Activated T-cell treated with anti-CD3 and anti-CD28 coated beads, Interleukin-2, amount 50 U/mL, for 24 hours (primary cell): ENCODE data around the gene MYL7.
"Not testable (repeated sequence)": the region's sequence is repeated elsewhere in the genome, so short reads cannot be mapped to it uniquely, and the experiment has no call there.

ENCODE experiments used
- DNase-seq: peaks from one replicate; pipeline ENCODE4 v3.0.0-alpha.2; 2020
- H3K27ac Mint-ChIP-seq: 2 replicates; pipeline ENCODE4 v1.8.0; 2020; ENCODE audit warnings: mild to moderate bottlenecking, mixed read lengths
- H3K27me3 Mint-ChIP-seq: 2 replicates; pipeline ENCODE4 v1.8.0; 2020; ENCODE audit warnings: mixed read lengths
- H3K36me3 Mint-ChIP-seq: 2 replicates; pipeline ENCODE4 v1.8.0; 2020; ENCODE audit warnings: low read depth, mixed read lengths
- H3K4me1 Mint-ChIP-seq: 2 replicates; pipeline ENCODE4 v1.8.0; 2020; ENCODE audit warnings: low read depth, mixed read lengths
- H3K4me3 Mint-ChIP-seq: 2 replicates; pipeline ENCODE4 v1.8.0; 2020; ENCODE audit warnings: mild to moderate bottlenecking, moderate library complexity, mixed read lengths
- H3K9me3 Mint-ChIP-seq: 2 replicates; pipeline ENCODE4 v1.8.0; 2020; ENCODE audit warnings: mixed read lengths

Gene MYL7

GRCh38 chr7:44134943-44135628, 6.0 kb downstream of the MYL7 start:
- H3K27me3 Mint-ChIP-seq, result no peaks in the 10 kb centered on the region
- H3K27ac Mint-ChIP-seq, result no peak overlapping the region
- no peak overlapping the region for H3K4me3 Mint-ChIP-seq
- no peak for DNase-seq
- H3K9me3 Mint-ChIP-seq, result no peaks in the 10 kb centered on the region
- H3K36me3 Mint-ChIP-seq, result no peaks in the 10 kb centered on the region
- H3K4me1 Mint-ChIP-seq, result no peaks in the 10 kb centered on the region

- H3K4me1 Mint-ChIP-seq, result no peaks in the 10 kb centered on the region
- no peaks in the 10 kb centered on the region for H3K9me3 Mint-ChIP-seq
- H3K27ac Mint-ChIP-seq, result no peak overlapping the region
- H3K4me3 Mint-ChIP-seq, result no peak overlapping the region
- no peaks in the 10 kb centered on the region for H3K36me3 Mint-ChIP-seq
- DNase-seq, result no peak
- no peaks in the 10 kb centered on the region for H3K27me3 Mint-ChIP-seq
Observed at GRCh38 chr7:44133295-44133694, 7.8 kb downstream of the MYL7 start.

- no peaks in the 10 kb centered on the region for H3K27me3 Mint-ChIP-seq
- H3K27ac Mint-ChIP-seq, result no peak overlapping the region
- no peaks in the 10 kb centered on the region for H3K36me3 Mint-ChIP-seq
- H3K4me1 Mint-ChIP-seq, result no peaks in the 10 kb centered on the region
- no peaks in the 10 kb centered on the region for H3K9me3 Mint-ChIP-seq
- no peak overlapping the region for H3K4me3 Mint-ChIP-seq
- no peak for DNase-seq
Observed at GRCh38 chr7:44132039-44132438, 9.1 kb downstream of the MYL7 start.

GRCh38 chr7:44131173-44132029, 9.7 kb downstream of the MYL7 start:
- Mint-ChIP-seq H3K27ac (no peak overlapping the region), H3K4me3 (no peak overlapping the region), H3K9me3 (no peaks in the 10 kb centered on the region), H3K4me1 (peaks cover 3% of the 10 kb centered on the region), H3K36me3 (no peaks in the 10 kb centered on the region), H3K27me3 (no peaks in the 10 kb centered on the region)
- no peak for DNase-seq

- H3K4me1 Mint-ChIP-seq, result peaks cover 7% of the 10 kb centered on the region
Observed at GRCh38 chr7:44128721-44129582, 12.2 kb downstream of the MYL7 start.

GRCh38 chr7:44127161-44127560, 14.0 kb downstream of the MYL7 start:
- no peak overlapping the region for H3K4me3 Mint-ChIP-seq
- DNase-seq, result no peak
- H3K27ac Mint-ChIP-seq, result no peak overlapping the region
- H3K36me3 Mint-ChIP-seq, result peaks cover 10% of the 10 kb centered on the region
- H3K9me3 Mint-ChIP-seq, result no peaks in the 10 kb centered on the region
- peaks cover 14% of the 10 kb centered on the region for H3K4me1 Mint-ChIP-seq
- no peaks in the 10 kb centered on the region for H3K27me3 Mint-ChIP-seq

More at GRCh38 chr7:44128721-44129582, 12.2 kb downstream of the MYL7 start:
- H3K36me3 Mint-ChIP-seq, result no peaks in the 10 kb centered on the region
- H3K27me3 Mint-ChIP-seq, result no peaks in the 10 kb centered on the region
- H3K9me3 Mint-ChIP-seq, result no peaks in the 10 kb centered on the region
- no peak for DNase-seq
- no peak overlapping the region for H3K4me3 Mint-ChIP-seq
- H3K27ac Mint-ChIP-seq, result no peak overlapping the region

GRCh38 chr7:44126574-44126973, 14.6 kb downstream of the MYL7 start:
- not testable (repeated sequence) for DNase-seq, H3K27me3 Mint-ChIP-seq, H3K27ac Mint-ChIP-seq, H3K4me3 Mint-ChIP-seq, H3K9me3 Mint-ChIP-seq
- peaks cover 19% of the 10 kb centered on the region for H3K4me1 Mint-ChIP-seq
- peaks cover 16% of the 10 kb centered on the region for H3K36me3 Mint-ChIP-seq

- peaks cover 33% of the 10 kb centered on the region for H3K36me3 Mint-ChIP-seq
- no peaks in the 10 kb centered on the region for H3K9me3 Mint-ChIP-seq
- peaks cover 37% of the 10 kb centered on the region for H3K4me1 Mint-ChIP-seq
- no peaks in the 10 kb centered on the region for H3K27me3 Mint-ChIP-seq
- H3K4me3 Mint-ChIP-seq, result peak overlapping the region; percentile 52
- no peak overlapping the region for H3K27ac Mint-ChIP-seq
- no peak for DNase-seq
Observed at GRCh38 chr7:44124822-44125202, 16.3 kb downstream of the MYL7 start.

GRCh38 chr7:44123190-44124003, 17.7 kb downstream of the MYL7 start, which contains the start of gene POLD2:
POLD2 (minus strand) TSS chr7:44123548; CDS start chr7:44122053, 1,495 bp downstream.
- Mint-ChIP-seq H3K4me1 (peaks cover 46% of the 10 kb centered on the region), H3K4me3 (peak within 1 kb of the TSS; percentile 85), H3K9me3 (no peaks in the 10 kb centered on the region), H3K36me3 (peaks cover 47% of the 10 kb centered on the region), H3K27me3 (no peaks in the 10 kb centered on the region), H3K27ac (peak within 1 kb of the TSS; percentile 90)
- DNase-seq, result peak; percentile 98

GRCh38 chr7:44122529-44122928, 18.6 kb downstream of the MYL7 start:
- peak; percentile 33 for DNase-seq
- Mint-ChIP-seq H3K9me3 (no peaks in the 10 kb centered on the region), H3K27me3 (no peaks in the 10 kb centered on the region), H3K4me3 (peak overlapping the region; percentile 85), H3K4me1 (peaks cover 50% of the 10 kb centered on the region), H3K27ac (peak overlapping the region; percentile 90), H3K36me3 (peaks cover 56% of the 10 kb centered on the region)

GRCh38 chr7:44121761-44122420, 19.2 kb downstream of the MYL7 start:
- Mint-ChIP-seq H3K9me3 (no peaks in the 10 kb centered on the region), H3K27ac (peak overlapping the region; percentile 90), H3K4me1 (peaks cover 50% of the 10 kb centered on the region), H3K4me3 (peak overlapping the region; percentile 85), H3K36me3 (peaks cover 62% of the 10 kb centered on the region), H3K27me3 (no peaks in the 10 kb centered on the region)
- DNase-seq, result no peak

GRCh38 chr7:44120395-44120794, 20.7 kb downstream of the MYL7 start:
- H3K9me3 Mint-ChIP-seq, result no peaks in the 10 kb centered on the region
- H3K4me3 Mint-ChIP-seq, result no peak overlapping the region
- H3K27me3 Mint-ChIP-seq, result no peaks in the 10 kb centered on the region
- no peak for DNase-seq
- peaks cover 77% of the 10 kb centered on the region for H3K36me3 Mint-ChIP-seq
- peaks cover 47% of the 10 kb centered on the region for H3K4me1 Mint-ChIP-seq
- peak overlapping the region; percentile 64 for H3K27ac Mint-ChIP-seq

GRCh38 chr7:44119829-44120380, 21.2 kb downstream of the MYL7 start:
- DNase-seq, result no peak
- no peaks in the 10 kb centered on the region for H3K27me3 Mint-ChIP-seq
- H3K4me3 Mint-ChIP-seq, result peak overlapping the region; percentile 11
- no peaks in the 10 kb centered on the region for H3K9me3 Mint-ChIP-seq
- peak overlapping the region; percentile 56 for H3K27ac Mint-ChIP-seq
- H3K36me3 Mint-ChIP-seq, result peaks cover 82% of the 10 kb centered on the region
- peaks cover 46% of the 10 kb centered on the region for H3K4me1 Mint-ChIP-seq
